Choroid plexus epithelial cell (primary cell): ENCODE results near the gene TNNC1.
A peak's percentile ranks its signal among the peaks of the same experiment; 100 is the strongest.

Experiments
- DNase-seq: peaks from one replicate; pipeline ENCODE4 v3.0.0-alpha.2; 2010; ENCODE audit warnings: low read depth
- H3K4me3 ChIP-seq: 2 replicates; pipeline ENCODE4 v1.5.1; 2011; ENCODE audit warnings: low read depth, mild to moderate bottlenecking, control low read depth, low read length, moderate library complexity
- TF ChIP-seq, protein P1 (sequence below): conservative IDR thresholded peaks from 2 replicates; pipeline ENCODE4 v1.5.1; 2011; ENCODE audit warnings: low read depth, mild to moderate bottlenecking, control low read depth, inconsistent platforms, low read length, moderate library complexity

The TNNC1 gene

DNA sequence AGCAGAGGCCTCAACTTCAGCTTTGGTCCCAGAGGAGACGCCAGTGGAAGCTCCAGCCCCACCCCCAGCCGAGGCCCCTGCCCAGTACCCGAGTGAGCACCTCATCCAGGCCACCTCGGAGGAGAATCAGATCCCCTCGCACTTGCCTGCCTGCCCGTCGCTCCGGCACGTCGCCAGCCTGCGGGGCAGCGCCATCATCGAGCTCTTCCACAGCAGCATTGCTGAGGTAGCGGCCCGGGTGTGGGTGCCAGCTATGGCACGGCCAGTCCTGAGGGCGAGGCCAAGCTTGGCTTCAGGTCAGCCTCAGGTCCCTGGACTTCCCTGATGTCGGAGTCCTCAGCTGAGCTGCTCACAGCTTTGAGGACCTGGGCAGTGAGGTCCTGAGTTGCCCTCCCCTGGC, 35.6 kb upstream of the TNNC1 start:
- DNase-seq, result no peak
- TF ChIP-seq, protein P1, sequence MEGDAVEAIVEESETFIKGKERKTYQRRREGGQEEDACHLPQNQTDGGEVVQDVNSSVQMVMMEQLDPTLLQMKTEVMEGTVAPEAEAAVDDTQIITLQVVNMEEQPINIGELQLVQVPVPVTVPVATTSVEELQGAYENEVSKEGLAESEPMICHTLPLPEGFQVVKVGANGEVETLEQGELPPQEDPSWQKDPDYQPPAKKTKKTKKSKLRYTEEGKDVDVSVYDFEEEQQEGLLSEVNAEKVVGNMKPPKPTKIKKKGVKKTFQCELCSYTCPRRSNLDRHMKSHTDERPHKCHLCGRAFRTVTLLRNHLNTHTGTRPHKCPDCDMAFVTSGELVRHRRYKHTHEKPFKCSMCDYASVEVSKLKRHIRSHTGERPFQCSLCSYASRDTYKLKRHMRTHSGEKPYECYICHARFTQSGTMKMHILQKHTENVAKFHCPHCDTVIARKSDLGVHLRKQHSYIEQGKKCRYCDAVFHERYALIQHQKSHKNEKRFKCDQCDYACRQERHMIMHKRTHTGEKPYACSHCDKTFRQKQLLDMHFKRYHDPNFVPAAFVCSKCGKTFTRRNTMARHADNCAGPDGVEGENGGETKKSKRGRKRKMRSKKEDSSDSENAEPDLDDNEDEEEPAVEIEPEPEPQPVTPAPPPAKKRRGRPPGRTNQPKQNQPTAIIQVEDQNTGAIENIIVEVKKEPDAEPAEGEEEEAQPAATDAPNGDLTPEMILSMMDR, result no peak
- no peak overlapping the region for H3K4me3 ChIP-seq

DNA sequence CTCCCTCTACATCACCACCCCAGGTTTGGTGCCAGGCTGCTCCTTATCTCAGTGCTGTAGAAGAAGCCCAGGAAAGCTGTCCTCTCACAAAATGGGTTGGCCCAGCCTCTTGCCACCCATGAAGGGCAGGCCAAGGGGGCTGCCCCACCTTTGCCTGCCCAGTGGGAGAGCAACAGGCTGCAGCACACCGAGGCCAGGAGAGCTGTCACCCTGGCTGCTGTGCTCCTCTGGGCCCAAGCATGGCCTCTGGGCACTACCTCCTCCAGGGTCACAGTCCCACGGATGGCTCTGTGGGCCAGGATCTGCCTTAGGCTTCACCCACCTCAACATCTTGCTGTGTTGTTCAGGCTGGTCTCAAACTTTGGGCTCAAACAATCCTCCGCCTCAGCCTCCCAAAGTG, 34.9 kb upstream of the TNNC1 start:
- TF ChIP-seq, protein P1, result no peak
- no peak for DNase-seq
- H3K4me3 ChIP-seq, result no peak overlapping the region

DNA sequence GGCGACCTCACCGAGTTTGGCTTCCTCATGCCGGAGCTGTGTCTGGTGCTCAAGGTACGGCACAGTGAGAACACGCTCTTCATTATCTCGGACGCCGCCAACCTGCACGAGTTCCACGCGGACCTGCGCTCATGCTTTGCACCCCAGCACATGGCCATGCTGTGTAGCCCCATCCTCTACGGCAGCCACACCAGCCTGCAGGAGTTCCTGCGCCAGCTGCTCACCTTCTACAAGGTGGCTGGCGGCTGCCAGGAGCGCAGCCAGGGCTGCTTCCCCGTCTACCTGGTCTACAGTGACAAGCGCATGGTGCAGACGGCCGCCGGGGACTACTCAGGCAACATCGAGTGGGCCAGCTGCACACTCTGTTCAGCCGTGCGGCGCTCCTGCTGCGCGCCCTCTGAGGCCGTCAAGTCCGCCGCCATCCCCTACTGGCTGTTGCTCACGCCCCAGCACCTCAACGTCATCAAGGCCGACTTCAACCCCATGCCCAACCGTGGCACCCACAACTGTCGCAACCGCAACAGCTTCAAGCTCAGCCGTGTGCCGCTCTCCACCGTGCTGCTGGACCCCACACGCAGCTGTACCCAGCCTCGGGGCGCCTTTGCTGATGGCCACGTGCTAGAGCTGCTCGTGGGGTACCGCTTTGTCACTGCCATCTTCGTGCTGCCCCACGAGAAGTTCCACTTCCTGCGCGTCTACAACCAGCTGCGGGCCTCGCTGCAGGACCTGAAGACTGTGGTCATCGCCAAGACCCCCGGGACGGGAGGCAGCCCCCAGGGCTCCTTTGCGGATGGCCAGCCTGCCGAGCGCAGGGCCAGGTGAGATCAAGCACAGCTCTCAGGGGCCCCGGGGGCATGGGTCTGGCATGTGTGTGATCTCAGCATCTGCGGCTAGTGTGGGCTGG, 34.2 kb upstream of the TNNC1 start:
- no peak for DNase-seq
- TF ChIP-seq, protein P1, result no peak
- H3K4me3 ChIP-seq, result no peak overlapping the region

DNA sequence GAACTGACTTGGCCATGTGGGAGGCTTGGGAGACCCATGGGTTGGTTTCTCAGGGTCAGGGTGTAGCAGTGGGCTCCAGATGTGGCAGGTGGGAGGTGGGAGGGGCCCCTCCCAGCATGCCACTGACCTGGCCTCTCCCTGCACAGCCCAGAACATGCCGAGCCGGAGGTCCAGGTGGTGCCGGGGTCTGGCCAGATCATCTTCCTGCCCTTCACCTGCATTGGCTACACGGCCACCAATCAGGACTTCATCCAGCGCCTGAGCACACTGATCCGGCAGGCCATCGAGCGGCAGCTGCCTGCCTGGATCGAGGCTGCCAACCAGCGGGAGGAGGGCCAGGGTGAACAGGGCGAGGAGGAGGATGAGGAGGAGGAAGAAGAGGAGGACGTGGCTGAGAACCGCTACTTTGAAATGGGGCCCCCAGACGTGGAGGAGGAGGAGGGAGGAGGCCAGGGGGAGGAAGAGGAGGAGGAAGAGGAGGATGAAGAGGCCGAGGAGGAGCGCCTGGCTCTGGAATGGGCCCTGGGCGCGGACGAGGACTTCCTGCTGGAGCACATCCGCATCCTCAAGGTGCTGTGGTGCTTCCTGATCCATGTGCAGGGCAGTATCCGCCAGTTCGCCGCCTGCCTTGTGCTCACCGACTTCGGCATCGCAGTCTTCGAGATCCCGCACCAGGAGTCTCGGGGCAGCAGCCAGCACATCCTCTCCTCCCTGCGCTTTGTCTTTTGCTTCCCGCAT, 33.4 kb upstream of the TNNC1 start:
- no peak overlapping the region for H3K4me3 ChIP-seq
- TF ChIP-seq, protein P1, result no peak
- DNase-seq, result no peak

DNA sequence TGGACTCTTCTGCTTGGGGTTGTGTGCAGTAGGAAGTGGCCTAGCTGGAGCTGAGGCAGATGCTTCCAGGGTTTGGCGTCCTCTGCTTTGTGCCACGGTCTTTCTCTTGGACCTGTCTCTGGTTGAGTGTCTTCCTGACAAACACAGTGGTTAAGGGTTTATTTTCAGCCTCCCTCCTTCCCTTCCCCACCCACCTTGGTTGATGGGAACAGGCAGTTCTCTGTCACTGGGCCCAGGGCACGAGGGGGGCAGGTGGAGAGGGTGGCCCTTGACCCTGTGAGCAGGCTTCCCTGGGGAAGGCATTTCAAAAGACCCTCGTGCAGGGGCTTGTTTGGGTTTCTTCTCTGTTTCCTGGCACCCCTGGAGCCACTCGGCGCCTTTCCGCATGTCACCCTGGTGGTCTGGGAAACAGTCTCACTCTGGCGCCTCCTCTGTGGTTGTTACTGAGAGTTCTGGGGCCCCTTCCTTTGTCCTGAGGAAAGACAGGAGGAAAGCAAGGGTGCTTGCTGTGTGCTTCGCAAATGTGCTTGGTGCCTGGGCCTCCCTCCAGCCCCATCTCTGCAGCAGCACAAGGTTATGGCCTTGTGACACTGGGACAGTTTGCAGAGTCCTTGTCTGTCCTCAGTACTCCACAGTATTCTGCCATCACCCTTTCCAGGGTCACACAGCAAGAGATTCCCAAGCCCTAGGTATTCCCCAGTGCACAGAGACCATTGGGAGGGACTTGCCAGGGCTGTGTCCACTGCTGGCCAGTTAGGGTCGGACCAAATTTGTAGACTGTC, 31.0 kb upstream of the TNNC1 start:
- DNase-seq, result no peak
- TF ChIP-seq, protein P1, result no peak
- H3K4me3 ChIP-seq, result no peak overlapping the region

DNA sequence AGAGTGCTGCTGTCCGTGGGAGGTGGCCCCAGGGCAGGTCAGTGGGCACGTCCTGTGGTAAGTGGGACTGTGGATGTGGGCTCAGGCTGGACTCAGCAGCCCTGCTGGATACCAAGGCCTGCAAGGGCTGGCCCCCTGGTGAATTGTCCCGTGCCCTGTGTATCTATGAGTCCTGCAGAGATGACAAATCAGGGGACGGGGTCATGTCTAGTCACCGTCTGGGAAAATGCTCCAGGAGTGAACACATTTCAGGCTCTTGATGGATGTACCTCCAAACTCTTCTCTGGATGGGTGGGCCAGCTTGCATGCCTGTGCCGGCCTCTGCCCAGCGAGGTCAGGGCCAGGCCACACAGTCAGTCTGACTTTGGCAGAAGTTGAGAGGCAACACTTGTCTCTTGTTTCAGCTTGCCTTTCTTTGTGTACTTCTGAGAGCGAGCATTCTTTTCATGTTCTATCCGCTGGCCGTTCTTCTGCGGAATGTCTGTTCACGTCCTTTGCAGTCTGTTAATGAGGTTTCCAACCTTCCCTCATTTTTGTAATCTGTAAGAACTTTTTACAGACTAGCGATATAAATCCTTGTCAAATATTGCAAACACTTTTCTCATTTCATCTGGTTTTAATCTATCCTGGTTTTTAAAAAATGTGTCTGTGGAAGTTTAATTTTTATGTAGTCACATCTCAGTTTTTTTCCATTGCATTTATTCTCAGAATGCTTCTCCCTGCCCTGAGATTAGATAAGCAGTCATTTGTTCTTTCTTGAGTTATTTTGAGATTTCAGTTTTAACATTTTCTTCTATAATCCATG, 29.9 kb upstream of the TNNC1 start:
- H3K4me3 ChIP-seq, result no peak overlapping the region
- TF ChIP-seq, protein P1, result no peak
- DNase-seq, result peak; percentile 63
